NCI-H1048 (cell line): ENCODE results near the gene MYOF.
"Not testable (repeated sequence)": the region's sequence is repeated elsewhere in the genome, so short reads cannot be mapped to it uniquely, and the experiment has no call there.

Experiments used
- DNase-seq: peaks from one replicate; lab custom pipeline; 2025; lab: John Stamatoyannopoulos, UW

The MYOF gene

GRCh38 chr10:93390306-93391090 lies 91.6 kb downstream of the MYOF start:
- DNase-seq = no peak

GRCh38 chr10:93386631-93387369 lies 95.3 kb downstream of the MYOF start:
- DNase-seq = no peak

- no peak for DNase-seq
These were observed 96.8 kb downstream of the MYOF start for GRCh38 chr10:93385345-93385744.

GRCh38 chr10:93384006-93384405 lies 98.1 kb downstream of the MYOF start:
- DNase-seq = no peak

- no peak for DNase-seq
These were observed 98.6 kb downstream of the MYOF start for GRCh38 chr10:93383562-93383981.

- DNase-seq = no peak
These were observed 102.2 kb downstream of the MYOF start for GRCh38 chr10:93379731-93380575.

GRCh38 chr10:93378997-93379730 lies 103.0 kb downstream of the MYOF start:
- no peak for DNase-seq

- no peak for DNase-seq
These were observed 104.1 kb downstream of the MYOF start for GRCh38 chr10:93378039-93378438.

- DNase-seq = peak; percentile 35
These were observed 105.5 kb downstream of the MYOF start for GRCh38 chr10:93376372-93377293.

GRCh38 chr10:93370961-93371360 lies 111.2 kb downstream of the MYOF start:
- DNase-seq = no peak

- DNase-seq = no peak
These were observed 112.5 kb downstream of the MYOF start for GRCh38 chr10:93369588-93370164.

GRCh38 chr10:93368210-93368609 lies 113.9 kb downstream of the MYOF start:
- no peak for DNase-seq

- DNase-seq = no peak
These were observed 114.5 kb downstream of the MYOF start for GRCh38 chr10:93367664-93368063.

GRCh38 chr10:93364966-93365365 lies 117.2 kb downstream of the MYOF start:
- DNase-seq = no peak

GRCh38 chr10:93363891-93364648 lies 118.1 kb downstream of the MYOF start:
- no peak for DNase-seq

GRCh38 chr10:93358398-93358797 lies 123.7 kb downstream of the MYOF start:
- not testable (repeated sequence) for DNase-seq

- no peak for DNase-seq
These were observed 124.5 kb downstream of the MYOF start for GRCh38 chr10:93357680-93358079.

- no peak for DNase-seq
These were observed 125.6 kb downstream of the MYOF start for GRCh38 chr10:93356516-93356915.

GRCh38 chr10:93352638-93353383 lies 129.3 kb downstream of the MYOF start:
- no peak for DNase-seq
